GM04504 (cell line): ENCODE results near the gene CHMP1B.
"Not testable (repeated sequence)": the region's sequence is repeated elsewhere in the genome, so short reads cannot be mapped to it uniquely, and the experiment has no call there.

Source experiments
- DNase-seq: peaks from one replicate; pipeline ENCODE4 v3.0.0-alpha.2; 2012; ENCODE audit warnings: low read depth

The CHMP1B gene

GRCh38 chr18:11871501-11871900 is 20.3 kb downstream of the CHMP1B start:
- no peak for DNase-seq

- no peak for DNase-seq
These were observed 21.4 kb downstream of the CHMP1B start for GRCh38 chr18:11872479-11873136.

GRCh38 chr18:11873670-11874340 is 22.6 kb downstream of the CHMP1B start:
- DNase-seq, result no peak

- no peak for DNase-seq
These were observed 23.5 kb downstream of the CHMP1B start for GRCh38 chr18:11874676-11875075.

- DNase-seq, result no peak
These were observed 26.4 kb downstream of the CHMP1B start for GRCh38 chr18:11877497-11878135.

- no peak for DNase-seq
These were observed 29.5 kb downstream of the CHMP1B start for GRCh38 chr18:11880586-11881304.

- no peak for DNase-seq
These were observed 31.4 kb downstream of the CHMP1B start for GRCh38 chr18:11882636-11883035.

GRCh38 chr18:11883153-11883552 is 31.9 kb downstream of the CHMP1B start:
- no peak for DNase-seq

GRCh38 chr18:11884396-11885030 is 33.3 kb downstream of the CHMP1B start:
- DNase-seq, result no peak

- no peak for DNase-seq
These were observed 34.2 kb downstream of the CHMP1B start for GRCh38 chr18:11885278-11885947.

GRCh38 chr18:11886577-11887110 is 35.4 kb downstream of the CHMP1B start:
- no peak for DNase-seq

- DNase-seq, result no peak
These were observed 36.3 kb downstream of the CHMP1B start for GRCh38 chr18:11887328-11888128.

GRCh38 chr18:11888726-11889125 is 37.5 kb downstream of the CHMP1B start:
- no peak for DNase-seq

- no peak for DNase-seq
These were observed 38.1 kb downstream of the CHMP1B start for GRCh38 chr18:11889284-11889683.

- DNase-seq, result no peak
These were observed 40.5 kb downstream of the CHMP1B start for GRCh38 chr18:11891737-11892136.

GRCh38 chr18:11892438-11892837 is 41.2 kb downstream of the CHMP1B start:
- not testable (repeated sequence) for DNase-seq

GRCh38 chr18:11897781-11898180 is 46.6 kb downstream of the CHMP1B start:
- DNase-seq, result no peak

GRCh38 chr18:11899063-11899462 is 47.9 kb downstream of the CHMP1B start:
- DNase-seq, result no peak

- DNase-seq, result no peak
These were observed 50.7 kb downstream of the CHMP1B start for GRCh38 chr18:11901826-11902438.
